HG03064 (cell line): ENCODE results near the gene ARHGAP19.

Experiments used
- ATAC-seq: cut with Tn5 transposase; IDR thresholded peaks from one replicate; pipeline ENCODE4 v1.9.1; 2021; ENCODE audit warnings: low read depth; ENCODE audit not compliant: unreplicated experiment

ARHGAP19 gene

GRCh38 chr10:97174276-97174775, 118.1 kb downstream of the ARHGAP19 start:
- ATAC-seq: no peak

- no peak for ATAC-seq
Measured at GRCh38 chr10:97173036-97173435, 119.4 kb downstream of the ARHGAP19 start.
